OCI-LY1 (cell line): ENCODE data around the gene AURKB.
"Not testable (repeated sequence)": the region's sequence is repeated elsewhere in the genome, so short reads cannot be mapped to it uniquely, and the experiment has no call there.

Experiments used
- H2AFZ ChIP-seq: fragments of 200-600 bp; sonication (generic), shearing (Covaris generic); 2 replicates; pipeline ENCODE4 v1.6.0; 2014; ENCODE audit warnings: antibody characterized with exemption, mild to moderate bottlenecking, low read length
- H3F3A ChIP-seq: fragments of 200-600 bp; sonication (generic), shearing (Covaris generic); 2 replicates; pipeline ENCODE4 v1.6.0; 2014; ENCODE audit warnings: mild to moderate bottlenecking, antibody characterized with exemption, low read length, moderate library complexity; ENCODE audit not compliant: insufficient read depth
- H3K27ac ChIP-seq: fragments of 200-600 bp; sonication (generic); 2 replicates; pipeline ENCODE4 v1.5.1; 2014; ENCODE audit warnings: low read length, mixed run types, mild to moderate bottlenecking, low read depth; ENCODE audit not compliant: poor library complexity, severe bottlenecking
- H3K27me3 ChIP-seq: fragments of 200-600 bp; sonication (generic); 2 replicates; pipeline ENCODE4 v1.6.0; 2014; ENCODE audit warnings: antibody characterized with exemption, mild to moderate bottlenecking, low read length, moderate library complexity; ENCODE audit not compliant: insufficient read depth
- H3K36me3 ChIP-seq: fragments of 200-600 bp; sonication (generic); 2 replicates; pipeline ENCODE4 v1.6.1; 2014; ENCODE audit warnings: mild to moderate bottlenecking, antibody characterized with exemption, low read length, moderate library complexity, mixed read lengths; ENCODE audit not compliant: insufficient read depth
- H3K4me1 ChIP-seq: fragments of 200-600 bp; sonication (generic); 2 replicates; pipeline ENCODE4 v1.5.1; 2014; ENCODE audit warnings: mild to moderate bottlenecking, low read length, moderate library complexity; ENCODE audit not compliant: insufficient read depth, severe bottlenecking
- H3K4me2 ChIP-seq: fragments of 200-600 bp; sonication (generic), shearing (Covaris generic); 2 replicates; pipeline ENCODE4 v1.6.1; 2014; ENCODE audit warnings: low read length
- H3K4me3 ChIP-seq: fragments of 200-600 bp; sonication (generic); 2 replicates; pipeline ENCODE4 v1.5.1; 2014; ENCODE audit warnings: low read length, low read depth, mild to moderate bottlenecking, mixed read lengths; ENCODE audit not compliant: poor library complexity, severe bottlenecking
- H3K79me2 ChIP-seq: fragments of 200-600 bp; shearing (Covaris generic); 2 replicates; pipeline ENCODE4 v1.6.1; 2016; ENCODE audit warnings: mixed run types, low read length, mixed read lengths; ENCODE audit not compliant: insufficient read depth
- H3K9ac ChIP-seq: fragments of 200-600 bp; sonication (generic), shearing (Covaris generic); 2 replicates; pipeline ENCODE4 v1.6.1; 2014; ENCODE audit warnings: mild to moderate bottlenecking, low read length, mixed read lengths
- H3K9me2 ChIP-seq: fragments of 200-600 bp; sonication (generic), shearing (Covaris generic); 2 replicates; pipeline ENCODE4 v1.6.1; 2014; ENCODE audit warnings: low read depth, mild to moderate bottlenecking, low read length, mixed read lengths
- H3K9me3 ChIP-seq: fragments of 200-600 bp; shearing (Covaris generic); 2 replicates; pipeline ENCODE4 v1.6.1; 2014; ENCODE audit warnings: low read length, mixed read lengths
- H4K20me1 ChIP-seq: fragments of 200-600 bp; sonication (generic), shearing (Covaris generic); 2 replicates; pipeline ENCODE4 v1.6.0; 2016; ENCODE audit warnings: mild to moderate bottlenecking, low read length; ENCODE audit not compliant: insufficient read depth
- EZH2 ChIP-seq: fragments of 200-600 bp; sonication (generic), shearing (Covaris generic); IDR thresholded peaks from 2 replicates; pipeline ENCODE4 v1.8.0; 2017; ENCODE audit warnings: borderline replicate concordance, mixed run types, mild to moderate bottlenecking, antibody characterized with exemption, low read length, moderate library complexity, mixed read lengths
- TF ChIP-seq, protein P1 (sequence below): fragments of 200-600 bp; sonication (generic), shearing (Covaris generic); IDR thresholded peaks from 2 replicates; pipeline ENCODE4 v1.5.1; 2017; ENCODE audit warnings: mild to moderate bottlenecking, antibody characterized with exemption, low read length, moderate library complexity, mixed read lengths

The AURKB gene

GRCh38 chr17:8221663-8222379 is 11.4 kb upstream of the AURKB start:
- Histone ChIP-seq H2AFZ (0 out of 2 replicates have a peak overlapping the region, but pooled peaks have one; percentile 43), H3F3A (no peaks in the 10 kb centered on the region; the same call in 1 of the 2 replicates), H3K27ac (peak overlapping the region; percentile 97), H3K36me3 (0 out of 2 replicates have a peak, but pooled peaks cover 3% of the 10 kb centered on the region), H3K9me2 (no peaks in the 10 kb centered on the region), H3K4me3 (peak overlapping the region; percentile 85), H3K4me2 (peak overlapping the region; percentile 81), H4K20me1 (no peaks in the 10 kb centered on the region), H3K4me1 (peaks cover 14% of the 10 kb centered on the region), H3K9me3 (no peaks in the 10 kb centered on the region), H3K79me2 (no peaks in the 10 kb centered on the region), H3K27me3 (no peaks in the 10 kb centered on the region), H3K9ac (peak overlapping the region; percentile 97)
- TF ChIP-seq EZH2 = no peak
- TF ChIP-seq, protein P1, sequence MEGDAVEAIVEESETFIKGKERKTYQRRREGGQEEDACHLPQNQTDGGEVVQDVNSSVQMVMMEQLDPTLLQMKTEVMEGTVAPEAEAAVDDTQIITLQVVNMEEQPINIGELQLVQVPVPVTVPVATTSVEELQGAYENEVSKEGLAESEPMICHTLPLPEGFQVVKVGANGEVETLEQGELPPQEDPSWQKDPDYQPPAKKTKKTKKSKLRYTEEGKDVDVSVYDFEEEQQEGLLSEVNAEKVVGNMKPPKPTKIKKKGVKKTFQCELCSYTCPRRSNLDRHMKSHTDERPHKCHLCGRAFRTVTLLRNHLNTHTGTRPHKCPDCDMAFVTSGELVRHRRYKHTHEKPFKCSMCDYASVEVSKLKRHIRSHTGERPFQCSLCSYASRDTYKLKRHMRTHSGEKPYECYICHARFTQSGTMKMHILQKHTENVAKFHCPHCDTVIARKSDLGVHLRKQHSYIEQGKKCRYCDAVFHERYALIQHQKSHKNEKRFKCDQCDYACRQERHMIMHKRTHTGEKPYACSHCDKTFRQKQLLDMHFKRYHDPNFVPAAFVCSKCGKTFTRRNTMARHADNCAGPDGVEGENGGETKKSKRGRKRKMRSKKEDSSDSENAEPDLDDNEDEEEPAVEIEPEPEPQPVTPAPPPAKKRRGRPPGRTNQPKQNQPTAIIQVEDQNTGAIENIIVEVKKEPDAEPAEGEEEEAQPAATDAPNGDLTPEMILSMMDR = 0 out of 2 replicates have a peak, but pooled peaks have one; percentile 16

DNA sequence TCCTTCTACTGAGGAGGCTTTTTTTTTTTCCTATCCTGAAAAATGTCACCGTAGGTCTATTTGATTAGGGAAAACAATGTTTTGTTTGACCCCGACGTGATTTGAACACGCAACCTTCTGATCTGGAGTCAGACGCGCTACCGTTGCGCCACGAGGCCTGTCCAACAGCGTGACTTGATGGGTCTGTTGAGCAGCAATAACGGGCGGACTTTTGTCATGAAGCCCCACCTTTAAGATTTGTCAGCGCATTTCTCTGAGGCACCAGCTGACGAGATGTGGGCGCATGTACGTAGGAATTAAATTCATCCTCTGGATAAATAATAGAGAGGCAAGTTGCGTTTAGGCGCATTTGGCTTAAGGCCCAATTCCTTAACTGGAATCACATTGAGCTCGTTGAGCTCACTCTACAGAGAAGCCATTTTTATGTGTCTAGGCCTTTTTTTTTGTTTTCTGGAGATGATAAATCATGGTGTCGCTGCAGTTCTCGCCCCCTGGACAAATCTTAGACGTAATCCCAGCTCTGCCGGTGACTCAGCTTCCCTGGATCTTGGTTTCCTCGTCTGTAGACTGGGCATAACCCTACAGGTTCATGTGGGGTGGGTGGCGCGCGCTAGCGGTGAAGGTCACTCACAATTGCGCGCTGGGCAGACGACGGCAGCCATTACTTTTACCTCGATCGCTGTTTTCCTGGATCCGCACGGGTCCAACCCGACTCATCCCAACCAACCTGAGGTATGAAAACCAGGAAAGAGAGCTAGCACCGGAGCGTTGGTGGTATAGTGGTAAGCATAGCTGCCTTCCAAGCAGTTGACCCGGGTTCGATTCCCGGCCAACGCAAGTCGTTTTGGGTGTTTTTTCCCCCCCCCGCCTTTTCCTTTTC is 10.6 kb upstream of the AURKB start:
- H3K4me1 ChIP-seq = peaks cover 8% of the 10 kb centered on the region
- H3F3A ChIP-seq = no peaks in the 10 kb centered on the region; the same call in 1 of the 2 replicates

GRCh38 chr17:8214000-8214399 is 3.6 kb upstream of the AURKB start:
- H2AFZ ChIP-seq, H3K9me2 ChIP-seq, H3K4me2 ChIP-seq, H3K4me3 ChIP-seq, H3K9ac ChIP-seq, H3K9me3 ChIP-seq, H3K27ac ChIP-seq, H3F3A ChIP-seq, H3K27me3 ChIP-seq, H3K36me3 ChIP-seq, H4K20me1 ChIP-seq: not testable (repeated sequence)
- H3K4me1 ChIP-seq = peaks cover 16% of the 10 kb centered on the region
- peaks cover 11% of the 10 kb centered on the region for H3K79me2 ChIP-seq

More for the DNA sequence above, 10.6 kb upstream of the AURKB start:
- no peaks in the 10 kb centered on the region for H3K9me2 ChIP-seq
- H3K27me3 ChIP-seq = no peaks in the 10 kb centered on the region
- no peaks in the 10 kb centered on the region for H3K9me3 ChIP-seq
- H3K4me2 ChIP-seq = peak overlapping the region; percentile 81
- no peak for TF ChIP-seq EZH2
- TF ChIP-seq, protein P1 = peak; percentile 10; the same call in 1 of the 2 replicates
- H3K36me3 ChIP-seq = no peaks in the 10 kb centered on the region
- H3K27ac ChIP-seq = peak overlapping the region; percentile 97
- H4K20me1 ChIP-seq = no peaks in the 10 kb centered on the region
- peak overlapping the region; percentile 76; the same call in 1 of the 2 replicates for H2AFZ ChIP-seq
- peak overlapping the region; percentile 85 for H3K4me3 ChIP-seq
- peak overlapping the region; percentile 97 for H3K9ac ChIP-seq
- H3K79me2 ChIP-seq = no peaks in the 10 kb centered on the region
